GM18907 (cell line): ENCODE data around the gene FBN2.

ENCODE experiments used
- ATAC-seq: cut with Tn5 transposase; IDR thresholded peaks from one replicate; pipeline ENCODE4 v1.9.1; 2021; ENCODE audit warnings: mild to moderate bottlenecking, moderate library complexity; ENCODE audit not compliant: unreplicated experiment

The FBN2 gene

DNA sequence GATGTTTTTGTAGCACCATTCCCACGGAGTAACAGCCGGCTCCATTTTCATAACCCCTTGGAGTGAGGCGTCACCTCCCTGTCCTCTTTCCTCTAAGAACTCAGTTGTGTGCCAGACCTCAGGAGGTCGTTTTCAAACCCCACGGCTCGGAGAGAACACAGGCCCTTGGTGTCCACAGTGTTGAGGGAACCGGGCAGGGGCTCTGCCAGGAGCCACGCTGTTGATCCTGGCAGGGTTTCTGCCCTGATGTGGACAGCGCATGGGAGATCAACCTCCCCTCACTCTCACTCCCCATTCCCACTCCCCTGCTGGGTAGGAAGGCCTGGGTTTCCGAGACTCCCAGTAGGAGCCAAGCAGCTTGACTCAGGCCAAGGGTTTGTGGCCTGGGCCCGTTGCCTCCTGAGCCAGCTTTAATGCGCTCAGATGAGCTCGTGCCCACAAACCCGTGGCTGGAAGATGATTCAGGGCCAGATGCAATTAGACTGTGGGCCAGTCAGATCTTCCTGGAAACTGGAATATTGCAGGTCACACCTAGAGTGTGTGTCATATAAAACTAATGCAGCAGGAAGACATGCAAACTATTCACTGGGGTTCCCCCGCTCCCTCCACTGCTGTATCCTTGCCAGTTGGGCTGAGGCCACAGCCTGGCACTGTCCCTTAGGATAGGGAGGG is 321.0 kb downstream of the FBN2 start:
- ATAC-seq: no peak

DNA sequence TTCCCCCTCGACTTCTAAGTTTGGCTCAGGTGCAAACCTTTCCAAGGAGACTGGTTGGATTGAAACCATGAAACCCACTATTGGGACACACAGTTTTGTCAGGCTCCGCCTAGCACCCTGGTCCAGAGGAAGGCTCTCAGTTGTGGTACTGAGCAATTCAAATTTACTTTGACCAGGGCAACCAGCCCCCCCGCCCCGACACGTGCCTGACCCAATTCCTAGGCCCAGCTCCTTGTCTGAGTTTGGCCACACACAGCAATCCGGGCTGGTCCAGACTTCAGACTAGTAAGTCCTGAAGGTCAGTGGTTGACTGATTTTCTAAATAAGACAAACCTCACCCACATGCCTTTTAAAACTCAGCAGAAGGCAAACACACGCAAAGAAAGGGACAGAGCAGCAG is 321.8 kb downstream of the FBN2 start:
- ATAC-seq: no peak

DNA sequence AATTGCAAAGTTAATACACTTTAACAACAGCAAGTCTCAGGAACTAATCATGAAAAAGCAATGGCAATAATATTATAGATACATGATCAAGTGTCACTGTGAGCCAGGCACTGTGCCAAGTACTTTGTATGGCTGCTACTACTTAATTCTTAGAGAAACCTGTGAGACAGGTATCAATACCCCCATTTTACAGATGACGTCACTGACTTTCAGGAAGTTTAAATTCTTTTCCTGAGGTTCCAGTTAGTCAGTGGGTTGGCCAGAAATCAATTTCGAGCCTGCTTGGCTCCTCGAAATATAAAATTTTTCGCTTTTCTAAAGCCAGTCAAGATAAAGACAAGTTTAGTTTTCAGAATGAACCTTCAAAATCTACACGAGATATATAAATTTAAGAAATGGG is 324.2 kb downstream of the FBN2 start:
- ATAC-seq: no peak

DNA sequence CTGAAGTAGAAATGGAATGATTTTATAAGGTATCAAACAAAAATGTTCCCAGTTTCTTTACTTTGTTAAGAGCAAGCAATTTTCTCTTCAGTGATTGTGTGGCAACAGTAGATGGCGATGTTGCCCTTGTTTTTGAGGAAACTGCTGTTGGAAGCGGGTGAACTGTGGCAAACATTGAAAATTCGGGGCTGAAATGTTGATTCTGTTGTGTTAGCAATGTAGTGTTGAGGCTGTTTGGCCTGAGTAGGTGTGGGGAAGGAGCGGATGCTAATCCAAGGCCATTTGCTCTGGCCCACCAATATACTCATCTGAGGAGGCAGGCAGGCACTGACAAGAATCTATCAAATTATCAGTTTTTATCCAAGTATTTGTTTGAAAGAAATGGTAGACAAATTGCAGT is 324.7 kb downstream of the FBN2 start:
- ATAC-seq: peak; percentile 69

DNA sequence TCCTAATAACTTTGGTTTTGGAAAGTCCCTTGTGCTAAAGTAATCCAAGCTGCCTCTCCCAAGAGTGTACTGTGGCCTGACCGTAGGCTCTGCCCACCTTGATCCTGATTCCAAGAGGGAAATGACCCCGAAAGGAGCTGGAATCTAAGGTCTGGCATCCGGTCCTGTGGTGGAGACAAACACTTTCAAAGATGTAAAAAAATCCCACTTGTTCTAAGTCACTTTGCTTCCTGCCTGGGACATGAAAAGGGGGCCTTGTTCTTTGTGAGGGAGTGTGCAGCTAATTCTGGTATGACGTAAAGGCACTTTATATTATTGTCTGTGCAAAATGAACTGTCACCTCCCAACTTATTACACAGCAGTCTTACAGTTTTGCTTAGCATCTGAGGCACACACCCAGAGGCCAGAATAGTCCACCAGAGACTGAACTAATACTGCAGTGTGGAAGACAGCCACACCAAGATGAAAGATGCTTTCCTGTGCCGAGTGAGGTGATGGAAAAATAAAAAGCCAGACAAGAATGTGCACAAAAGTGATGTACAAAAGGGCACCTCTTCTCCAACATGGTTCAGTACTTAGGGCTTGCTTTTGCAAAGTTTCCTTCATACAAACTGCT is 325.7 kb downstream of the FBN2 start:
- ATAC-seq: no peak

DNA sequence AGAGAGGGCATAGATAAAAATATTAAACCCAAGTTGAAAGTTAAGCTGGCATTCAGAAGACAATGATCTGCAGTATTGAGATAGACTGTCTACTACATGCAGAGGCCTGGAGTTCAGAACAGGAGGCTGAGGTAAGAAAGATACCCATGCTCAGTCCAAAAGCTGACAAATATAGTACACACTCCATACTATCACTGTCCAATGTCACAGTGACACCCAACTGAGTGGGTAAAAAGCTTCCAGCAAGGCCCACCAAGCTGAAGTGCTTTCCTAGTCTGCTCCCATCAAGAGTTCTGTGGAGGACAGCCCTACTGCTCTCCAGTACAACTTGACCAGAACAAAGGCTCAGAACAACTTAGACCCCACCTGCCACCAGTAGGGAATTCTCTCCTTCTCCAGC is 329.6 kb downstream of the FBN2 start:
- no peak for ATAC-seq
